GM21717 (cell line): Measurements from ENCODE around the gene TPT1.

Experiments used
- ATAC-seq: cut with Tn5 transposase; IDR thresholded peaks from one replicate; pipeline ENCODE4 v1.9.1; 2021; ENCODE audit warnings: mild to moderate bottlenecking, moderate library complexity; ENCODE audit not compliant: unreplicated experiment

The TPT1 gene

GRCh38 chr13:45335397-45336024, 5.5 kb downstream of the TPT1 start:
- ATAC-seq, result no peak

- ATAC-seq, result no peak
Measured at GRCh38 chr13:45333977-45334922, 6.7 kb downstream of the TPT1 start.

- no peak for ATAC-seq
Measured at GRCh38 chr13:45333251-45333976, 7.6 kb downstream of the TPT1 start.

GRCh38 chr13:45332831-45333219, 8.2 kb downstream of the TPT1 start:
- no peak for ATAC-seq

- ATAC-seq, result no peak
Measured at GRCh38 chr13:45332036-45332830, 8.8 kb downstream of the TPT1 start.

- ATAC-seq, result no peak
Measured at GRCh38 chr13:45331692-45332035, 9.3 kb downstream of the TPT1 start.

- ATAC-seq, result no peak
Measured at GRCh38 chr13:45331123-45331619, 9.8 kb downstream of the TPT1 start.

GRCh38 chr13:45328661-45329111, 12.3 kb downstream of the TPT1 start:
- ATAC-seq, result no peak

GRCh38 chr13:45327253-45327955, 13.6 kb downstream of the TPT1 start:
- ATAC-seq, result no peak

GRCh38 chr13:45325806-45326205, 15.2 kb downstream of the TPT1 start:
- no peak for ATAC-seq

GRCh38 chr13:45320876-45321629, 19.9 kb downstream of the TPT1 start:
- no peak for ATAC-seq

GRCh38 chr13:45316996-45317395, 24.0 kb downstream of the TPT1 start:
- ATAC-seq, result no peak

- ATAC-seq, result no peak
Measured at GRCh38 chr13:45316338-45316737, 24.6 kb downstream of the TPT1 start.

- no peak for ATAC-seq
Measured at GRCh38 chr13:45315520-45316167, 25.3 kb downstream of the TPT1 start.

- no peak for ATAC-seq
Measured at GRCh38 chr13:45314822-45315221, 26.2 kb downstream of the TPT1 start.

- ATAC-seq, result no peak
Measured at GRCh38 chr13:45310341-45311131, 30.4 kb downstream of the TPT1 start.

- ATAC-seq, result no peak
Measured at GRCh38 chr13:45306966-45307365, 34.0 kb downstream of the TPT1 start.

- no peak for ATAC-seq
Measured at GRCh38 chr13:45305079-45305478, 35.9 kb downstream of the TPT1 start.
